T-cell (primary cell): ENCODE results near the gene TPRKB. TPM values are rescaled to one million over a fixed set of nuclear protein-coding genes. Genes with fewer than 3 reads are reported as not detected.
"Not testable (repeated sequence)": the region's sequence is repeated elsewhere in the genome, so short reads cannot be mapped to it uniquely, and the experiment has no call there.

Experiments used
- ATAC-seq, 4 experiments: fragments of 200-7000 bp in 3 of 4; fragments of 150-1000 bp in 1 of 4; cut with Tn5 transposase; replicated peaks in 1 of 4; 1 replicate in 3 of 4; 2 replicates in 1 of 4; pipeline ENCODE4 v1.10.0; 2021; ENCODE audit warnings: moderate library complexity in 3 of 4, mild to moderate bottlenecking in 2 of 4, moderate number of reproducible peaks in 1 of 4
- CTCF ChIA-PET, 2 donors: fragments of 300-600 bp; sonication (Branson Sonifier 250); formaldehyde crosslinking; loops; one replicate each; lab custom pipeline; 2022; ENCODE audit warnings: antibody characterized with exemption in 2 of 2; lab: Charles Lee
- POLR2A ChIA-PET, 2 donors: fragments of 300-600 bp; sonication (Branson Sonifier 250); formaldehyde crosslinking; loops; one replicate each; lab custom pipeline; 2022; ENCODE audit warnings: antibody characterized with exemption in 2 of 2; lab: Charles Lee
- DNase-seq, 35 experiments: peaks; one replicate each; pipeline versions ENCODE4 v3.0.0 to v3.0.0-alpha.2; 2013 to 2023
- H3K27ac ChIP-seq: one replicate; pipeline ENCODE4 v1.5.1; 2013; ENCODE audit warnings: low read length
- H3K27me3 ChIP-seq, 2 experiments: replicated peaks in 1 of 2; 1 replicate in 1 of 2; 2 replicates in 1 of 2; pipeline versions ENCODE4 v1.6.1 to v1.7.0; 2013; ENCODE audit warnings: low read length in 1 of 2, mixed read lengths in 1 of 2; ENCODE audit not compliant: control insufficient read depth in 2 of 2, insufficient read depth in 2 of 2; ENCODE audit errors: extremely low read depth in 1 of 2
- H3K36me3 ChIP-seq, 2 donors: 1 replicate in 1 of 2; 2 replicates in 1 of 2; pipeline versions ENCODE4 v1.6.1 to v1.7.0; 2013; ENCODE audit warnings: low read length in 1 of 2; ENCODE audit not compliant: control insufficient read depth in 2 of 2, insufficient read depth in 1 of 2; ENCODE audit errors: extremely low read depth in 1 of 2
- H3K4me1 ChIP-seq, 2 experiments: 1 replicate in 1 of 2; 2 replicates in 1 of 2; pipeline versions ENCODE4 v1.6.1 to v1.7.0; 2013; ENCODE audit warnings: low read length in 2 of 2, mixed read lengths in 1 of 2; ENCODE audit not compliant: insufficient read depth in 2 of 2, control insufficient read depth in 1 of 2; ENCODE audit errors: extremely low read depth in 1 of 2
- H3K4me3 ChIP-seq, 2 donors: 1 replicate in 1 of 2; 2 replicates in 1 of 2; pipeline versions ENCODE4 v1.5.1 to v1.7.0; 2013; ENCODE audit warnings: mild to moderate bottlenecking in 2 of 2, low read length in 1 of 2, moderate library complexity in 1 of 2; ENCODE audit not compliant: control insufficient read depth in 1 of 2; ENCODE audit errors: extremely low read depth in 1 of 2
- H3K9me3 ChIP-seq: 2 replicates; pipeline ENCODE4 v1.7.0; 2013
- H3K27ac Mint-ChIP-seq, 2 donors: one replicate each; pipeline ENCODE4 v1.8.0; 2020 to 2021; ENCODE audit warnings: mild to moderate bottlenecking in 2 of 2, mixed read lengths in 2 of 2
- H3K27me3 Mint-ChIP-seq, 2 donors: one replicate each; pipeline ENCODE4 v1.8.0; 2021 to 2022; ENCODE audit warnings: mixed read lengths in 2 of 2
- H3K36me3 Mint-ChIP-seq: one replicate; pipeline ENCODE4 v1.8.0; 2021; ENCODE audit warnings: mixed read lengths
- H3K4me1 Mint-ChIP-seq, 3 donors: one replicate each; pipeline ENCODE4 v1.8.0; 2020 to 2022; ENCODE audit warnings: mixed read lengths in 3 of 3, mild to moderate bottlenecking in 1 of 3
- H3K4me3 Mint-ChIP-seq, 3 donors: one replicate each; pipeline ENCODE4 v1.8.0; 2020 to 2022; ENCODE audit warnings: mild to moderate bottlenecking in 3 of 3, mixed read lengths in 3 of 3, moderate library complexity in 3 of 3
- H3K9me3 Mint-ChIP-seq, 3 donors: one replicate each; pipeline ENCODE4 v1.8.0; 2020 to 2022; ENCODE audit warnings: mixed read lengths in 3 of 3
- WGBS: methylation state at CpG from one replicate; pipeline ENCODE4 v1.1.5; 2013; ENCODE audit warnings: missing lambda C conversion rate; ENCODE audit not compliant: insufficient coverage; 5-methylcytosine and 5-hydroxymethylcytosine counted together
- total RNA-seq, 35 experiments: library from RNA in 6 of 35; stranded (reverse) in 6 of 35; fragments of 120-200 nt in 1 of 35; gene quantifications; one replicate each; pipeline versions ENCODE4 v1.2.1 to v1.2.4 and lab custom pipeline; 2013 to 2026

TPRKB gene
- total RNA-seq, 5 donors from 2014 or later (not counting 1 experiment from before 2014, with no cell fraction given), result 17.2 to 23.5 (median 20.1) TPM

DNA sequence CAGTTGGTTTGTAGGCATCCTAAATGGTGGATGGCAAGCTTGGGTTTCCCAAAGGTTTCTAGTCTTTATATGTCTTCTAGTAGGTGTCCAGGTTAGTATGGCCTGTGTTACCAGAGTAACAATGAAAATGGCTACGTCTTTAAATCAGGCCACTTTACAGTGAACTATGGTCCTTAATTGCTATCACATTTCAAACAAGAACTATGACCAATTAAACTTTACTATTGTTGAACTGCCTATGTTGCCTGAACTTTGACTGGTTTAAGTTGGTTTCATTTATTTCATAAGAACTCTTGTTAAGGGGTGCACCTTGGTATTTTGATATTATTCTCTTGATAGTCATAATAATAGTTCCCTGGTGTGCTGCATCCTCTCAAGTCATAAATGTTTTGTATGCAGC is 40.2 kb downstream of the TPRKB start:
- H3K27ac ChIP-seq, H3K4me3 Mint-ChIP-seq, H3K9me3 Mint-ChIP-seq, DNase-seq, H3K9me3 ChIP-seq, H3K27ac Mint-ChIP-seq, ATAC-seq, H3K36me3 ChIP-seq, H3K4me1 Mint-ChIP-seq, POLR2A ChIA-PET, H3K36me3 Mint-ChIP-seq, H3K27me3 ChIP-seq, H3K4me3 ChIP-seq, H3K4me1 ChIP-seq, CTCF ChIA-PET: not testable (repeated sequence)
- peaks cover 9 to 19% of the 10 kb centered on the region in 2 donors for H3K27me3 Mint-ChIP-seq
- no CpG with 5 or more reads among the region's 1 CpG for WGBS

DNA sequence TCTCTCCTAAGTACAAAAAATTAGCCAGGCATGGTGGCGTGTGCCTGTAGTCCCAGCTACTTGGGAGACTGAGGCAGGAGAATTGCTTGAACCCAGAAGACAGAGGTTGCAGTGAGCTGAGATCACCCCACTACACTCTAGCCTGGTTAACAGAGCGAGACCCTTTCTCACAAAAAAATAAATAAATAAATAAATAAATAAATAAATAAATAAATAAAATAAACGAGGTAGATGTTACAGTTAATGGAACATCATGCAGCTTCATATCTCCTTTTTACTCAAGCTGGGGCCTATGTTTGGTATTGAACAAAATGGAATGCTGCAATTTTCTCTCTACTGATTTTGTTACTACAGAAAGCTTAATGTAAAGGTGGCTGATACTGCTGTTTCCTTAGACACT is 40.6 kb downstream of the TPRKB start:
- peaks cover 8 to 17% of the 10 kb centered on the region in 2 donors for H3K27me3 Mint-ChIP-seq
- CTCF ChIA-PET, POLR2A ChIA-PET, H3K4me1 Mint-ChIP-seq, H3K27me3 ChIP-seq, H3K4me3 Mint-ChIP-seq, H3K4me3 ChIP-seq, H3K4me1 ChIP-seq, H3K27ac ChIP-seq, DNase-seq, H3K27ac Mint-ChIP-seq, H3K36me3 Mint-ChIP-seq, ATAC-seq, H3K9me3 Mint-ChIP-seq, H3K36me3 ChIP-seq, H3K9me3 ChIP-seq: not testable (repeated sequence)
- WGBS, result no CpG with 5 or more reads among the region's 3 CpGs

DNA sequence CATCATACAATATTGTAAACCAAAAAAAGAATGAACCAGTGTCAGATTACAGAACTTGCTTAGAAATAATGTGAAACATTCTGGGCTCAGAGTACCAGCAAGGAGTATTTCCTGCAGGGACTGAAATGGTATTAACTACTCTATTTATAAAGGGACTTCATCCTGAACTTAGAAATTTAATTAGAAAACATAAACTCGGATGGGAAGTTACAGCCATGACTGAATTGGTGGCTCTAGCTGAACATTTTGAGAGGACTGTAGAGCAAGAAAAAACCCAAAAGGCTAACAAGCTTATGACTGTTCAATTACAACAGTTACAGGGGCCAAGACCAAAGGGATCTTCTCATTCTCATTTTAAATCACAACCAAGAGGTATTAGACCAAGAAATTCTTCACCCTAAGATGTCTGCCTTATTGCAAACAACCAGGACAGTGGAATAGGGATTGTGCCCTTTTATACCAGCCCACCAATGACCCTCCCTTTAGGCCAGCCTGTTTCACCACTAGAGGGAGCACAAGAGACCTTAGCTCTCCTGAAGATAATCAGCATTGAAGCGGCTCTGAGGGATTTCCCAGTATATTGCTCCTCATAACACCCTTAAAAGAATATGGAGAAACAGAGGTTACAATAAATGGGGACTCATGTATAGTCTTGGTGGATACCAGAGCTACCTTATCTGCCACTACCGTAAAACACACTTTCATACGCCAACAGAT is 46.6 kb downstream of the TPRKB start:
- H3K4me3 Mint-ChIP-seq, H3K36me3 ChIP-seq, H3K4me1 Mint-ChIP-seq, H3K27me3 ChIP-seq, H3K36me3 Mint-ChIP-seq, H3K27me3 Mint-ChIP-seq, H3K9me3 ChIP-seq, H3K4me1 ChIP-seq, H3K4me3 ChIP-seq, H3K27ac Mint-ChIP-seq, H3K27ac ChIP-seq, CTCF ChIA-PET, POLR2A ChIA-PET: not testable (repeated sequence)
- DNase-seq (peak in 14 of 35 experiments; percentile 2 to 32 (median 8)), ATAC-seq (peak in 3 of 4 experiments; percentile 42 to 67 (median 63))
- no CpG with 5 or more reads among the region's 4 CpGs for WGBS
- H3K9me3 Mint-ChIP-seq, result peaks cover 4 to 13% (median 9%) of the 10 kb centered on the region in 3 donors

DNA sequence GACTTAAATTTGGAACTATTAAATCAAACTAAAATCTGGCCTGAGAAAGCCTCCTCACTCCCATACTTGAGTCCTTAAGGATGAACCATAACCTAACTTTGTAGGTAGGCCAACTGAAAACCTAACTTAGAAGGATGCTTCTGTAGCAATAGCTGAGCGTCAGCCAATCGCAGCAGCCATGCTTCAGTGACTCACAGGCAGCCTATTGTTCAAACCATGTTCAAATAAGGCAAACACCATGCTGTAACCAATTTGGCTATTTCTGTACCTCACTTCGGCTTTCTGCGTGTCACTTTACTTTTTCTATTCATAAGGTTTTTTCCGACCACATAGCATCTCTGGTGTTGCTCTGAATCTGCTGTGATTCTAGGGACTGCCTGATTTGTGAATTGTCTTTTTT is 48.7 kb downstream of the TPRKB start:
- H3K9me3 Mint-ChIP-seq, result peaks cover 4 to 13% (median 9%) of the 10 kb centered on the region in 3 donors
- 85% methylated on average over 2 of the region's 5 CpGs for WGBS
- H3K4me1 ChIP-seq, H3K36me3 ChIP-seq, H3K4me1 Mint-ChIP-seq, ATAC-seq, H3K27me3 ChIP-seq, H3K4me3 ChIP-seq, DNase-seq, H3K27me3 Mint-ChIP-seq, H3K27ac Mint-ChIP-seq, POLR2A ChIA-PET, H3K9me3 ChIP-seq, H3K27ac ChIP-seq, CTCF ChIA-PET, H3K36me3 Mint-ChIP-seq, H3K4me3 Mint-ChIP-seq: not testable (repeated sequence)

DNA sequence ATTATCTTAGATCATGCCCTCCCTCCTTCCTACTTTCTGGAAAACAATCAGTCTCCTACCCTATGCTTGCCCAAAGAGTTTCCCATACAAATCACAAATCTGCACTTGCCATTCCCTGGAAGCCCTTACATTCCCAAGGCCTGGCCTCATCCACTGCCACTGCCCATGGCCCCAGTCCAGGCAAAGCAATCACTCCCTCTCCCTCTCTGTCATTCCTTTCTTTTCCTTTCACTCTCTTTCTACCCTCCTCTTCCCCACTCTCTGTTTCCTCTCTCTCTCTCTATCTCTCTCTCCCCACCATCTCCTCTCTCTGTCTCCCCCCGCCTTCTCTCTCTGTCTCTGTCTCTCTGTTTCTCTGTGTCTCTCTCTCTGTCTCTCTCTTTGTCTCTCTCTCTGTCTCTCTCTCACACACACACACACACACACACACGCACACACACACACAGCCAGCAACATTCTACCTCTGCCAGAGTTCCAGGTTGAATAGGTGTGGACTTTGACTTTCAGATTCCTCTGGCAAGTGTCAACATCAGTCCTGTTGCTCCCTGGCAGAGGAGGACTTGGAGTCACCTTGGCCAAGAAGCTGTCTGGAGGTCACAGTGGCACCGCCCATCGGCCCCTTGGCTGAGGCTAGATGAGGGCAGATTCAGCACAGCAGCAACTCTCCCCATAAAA is 51.2 kb downstream of the TPRKB start:
- Histone ChIP-seq H3K27ac (no peak overlapping the region), H3K27me3 (peaks cover 0 to 3% of the 10 kb centered on the region in 2 experiments), H3K4me3 (no peak overlapping the region), H3K4me1 (no peaks in the 10 kb centered on the region), H3K36me3 (no peaks in the 10 kb centered on the region), H3K9me3 (no peaks in the 10 kb centered on the region)
- POLR2A ChIA-PET, result no interaction called here
- Mint-ChIP-seq H3K9me3 (peaks cover 4 to 13% (median 9%) of the 10 kb centered on the region in 3 donors), H3K4me1 (no peaks in the 10 kb centered on the region), H3K36me3 (peaks cover 2% of the 10 kb centered on the region), H3K27me3 (peaks cover 0 to 3% of the 10 kb centered on the region in 2 donors), H3K4me3 (no peak overlapping the region), H3K27ac (no peak overlapping the region)
- CTCF ChIA-PET, result no interaction called here
- WGBS, result 73% methylated on average over 3 of the region's 4 CpGs
- DNase-seq, result no peak
- no peak for ATAC-seq

DNA sequence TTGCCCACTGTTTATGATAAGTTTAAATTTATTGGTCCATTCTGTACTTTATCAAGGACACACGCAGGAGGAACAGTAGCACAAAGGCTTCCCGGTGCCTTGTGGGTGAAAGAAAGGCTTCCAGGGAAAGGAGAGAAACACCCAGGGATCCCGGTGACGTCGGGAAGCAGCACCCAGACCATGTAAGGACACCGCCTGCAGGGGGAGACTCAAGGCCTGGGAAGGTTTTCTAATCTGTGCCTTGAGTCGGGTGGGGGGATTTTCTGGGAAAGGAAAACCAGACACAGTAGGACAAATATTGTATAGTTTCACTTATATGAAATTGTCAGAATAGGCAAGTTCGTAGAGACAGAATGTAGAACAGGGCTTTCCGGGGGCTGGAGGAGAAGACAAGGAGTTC is 52.2 kb downstream of the TPRKB start:
- peak overlapping the region in 1 of 2 donors; percentile 45 for H3K27ac Mint-ChIP-seq
- DNase-seq, CTCF ChIA-PET, H3K4me3 Mint-ChIP-seq, POLR2A ChIA-PET, H3K27me3 Mint-ChIP-seq, H3K27me3 ChIP-seq, H3K9me3 ChIP-seq, ATAC-seq, H3K4me1 Mint-ChIP-seq, H3K36me3 Mint-ChIP-seq, H3K4me1 ChIP-seq, H3K27ac ChIP-seq, H3K36me3 ChIP-seq, H3K4me3 ChIP-seq: not testable (repeated sequence)
- WGBS, result 87% methylated on average over 4 of the region's 9 CpGs
- peaks cover 4 to 13% (median 9%) of the 10 kb centered on the region in 3 donors for H3K9me3 Mint-ChIP-seq
